ENCODE results near the gene ASIC1.

Gene ASIC1

GRCh38 chr12:50085615-50086072 is 28.2 kb downstream of the ASIC1 start:
- DNase-seq (ENCODE audit: low spot score), result no peak
- no peak for TF ChIP-seq CTCF (IDR thresholded peaks at IDR 0.05; ENCODE audit: borderline replicate concordance, control extremely low read depth, extremely low read depth, insufficient read depth, missing control alignments)

GRCh38 chr12:50086148-50086547 is 28.8 kb downstream of the ASIC1 start:
- no peak for DNase-seq (ENCODE audit: low spot score)
- TF ChIP-seq CTCF (IDR thresholded peaks at IDR 0.05; ENCODE audit: borderline replicate concordance, control extremely low read depth, extremely low read depth, insufficient read depth, missing control alignments), result no peak
- in situ Hi-C loops (cut with MboI; ENCODE audit: low sequenced_read_pairs, unreplicated experiment), result no loop called here

More at GRCh38 chr12:50085615-50086072, 28.2 kb downstream of the ASIC1 start:
- in situ Hi-C loops (cut with MboI; ENCODE audit: low sequenced_read_pairs, unreplicated experiment), result no loop called here

GRCh38 chr12:50087151-50087550 is 29.8 kb downstream of the ASIC1 start:
- in situ Hi-C loops (cut with MboI; ENCODE audit: low sequenced_read_pairs, unreplicated experiment), result no loop called here

GRCh38 chr12:50087995-50088394 is 30.6 kb downstream of the ASIC1 start:
- in situ Hi-C loops (cut with MboI; ENCODE audit: low sequenced_read_pairs, unreplicated experiment), result no loop called here
- no peak for TF ChIP-seq CTCF (IDR thresholded peaks at IDR 0.05; ENCODE audit: borderline replicate concordance, control extremely low read depth, extremely low read depth, insufficient read depth, missing control alignments)
- DNase-seq (ENCODE audit: low spot score), result no peak

More at GRCh38 chr12:50087151-50087550, 29.8 kb downstream of the ASIC1 start:
- no peak for DNase-seq (ENCODE audit: low spot score)
- TF ChIP-seq CTCF (IDR thresholded peaks at IDR 0.05; ENCODE audit: borderline replicate concordance, control extremely low read depth, extremely low read depth, insufficient read depth, missing control alignments), result no peak

- DNase-seq (ENCODE audit: low spot score), result peak; percentile 76
- in situ Hi-C loops (cut with MboI; ENCODE audit: low sequenced_read_pairs, unreplicated experiment), result no loop called here
- TF ChIP-seq CTCF (IDR thresholded peaks at IDR 0.05; ENCODE audit: borderline replicate concordance, control extremely low read depth, extremely low read depth, insufficient read depth, missing control alignments), result peak; percentile 67
Measured at GRCh38 chr12:50088577-50089335, 31.4 kb downstream of the ASIC1 start.

- in situ Hi-C loops (cut with MboI; ENCODE audit: low sequenced_read_pairs, unreplicated experiment), result no loop called here
- no peak for TF ChIP-seq CTCF (IDR thresholded peaks at IDR 0.05; ENCODE audit: borderline replicate concordance, control extremely low read depth, extremely low read depth, insufficient read depth, missing control alignments)
- no peak for DNase-seq (ENCODE audit: low spot score)
Measured at GRCh38 chr12:50089730-50090129, 32.3 kb downstream of the ASIC1 start.
